Right ventricle myocardium inferior (tissue), 1 donor: ENCODE results near the gene WNT1. TPM values are rescaled to one million over a fixed set of nuclear protein-coding genes. Genes with fewer than 3 reads are reported as not detected.
A peak's percentile ranks its signal among the peaks of the same experiment; 100 is the strongest.

ENCODE experiments used
- ATAC-seq: fragments of 200-7000 bp; cut with Tn5 transposase; one replicate; pipeline ENCODE4 v1.9.1; 2020; ENCODE audit warnings: mild to moderate bottlenecking, moderate library complexity
- DNase-seq: peaks from one replicate; pipeline ENCODE4 v3.0.0; 2021; ENCODE audit errors: missing footprints
- intact Hi-C: fragments of 100-400 bp; cut with DNase I; formaldehyde crosslinking; loops from one replicate; pipeline ENCODE4 v1.11.0; 2022
- total RNA-seq: library from RNA; stranded (reverse); fragmentation: NEBNext Ultra II Directional; extraction: Animal tissue kit (Norgen Biotek cat#: 25700); gene quantifications from one replicate; pipeline ENCODE4 v1.2.1, GENCODE V29; 2021
- donor health status: DM: no; HTN: yes; CAD: no; lungs with severe emphysema.

Gene WNT1
- total RNA-seq, 1 donor from 2014 or later = not detected

DNA sequence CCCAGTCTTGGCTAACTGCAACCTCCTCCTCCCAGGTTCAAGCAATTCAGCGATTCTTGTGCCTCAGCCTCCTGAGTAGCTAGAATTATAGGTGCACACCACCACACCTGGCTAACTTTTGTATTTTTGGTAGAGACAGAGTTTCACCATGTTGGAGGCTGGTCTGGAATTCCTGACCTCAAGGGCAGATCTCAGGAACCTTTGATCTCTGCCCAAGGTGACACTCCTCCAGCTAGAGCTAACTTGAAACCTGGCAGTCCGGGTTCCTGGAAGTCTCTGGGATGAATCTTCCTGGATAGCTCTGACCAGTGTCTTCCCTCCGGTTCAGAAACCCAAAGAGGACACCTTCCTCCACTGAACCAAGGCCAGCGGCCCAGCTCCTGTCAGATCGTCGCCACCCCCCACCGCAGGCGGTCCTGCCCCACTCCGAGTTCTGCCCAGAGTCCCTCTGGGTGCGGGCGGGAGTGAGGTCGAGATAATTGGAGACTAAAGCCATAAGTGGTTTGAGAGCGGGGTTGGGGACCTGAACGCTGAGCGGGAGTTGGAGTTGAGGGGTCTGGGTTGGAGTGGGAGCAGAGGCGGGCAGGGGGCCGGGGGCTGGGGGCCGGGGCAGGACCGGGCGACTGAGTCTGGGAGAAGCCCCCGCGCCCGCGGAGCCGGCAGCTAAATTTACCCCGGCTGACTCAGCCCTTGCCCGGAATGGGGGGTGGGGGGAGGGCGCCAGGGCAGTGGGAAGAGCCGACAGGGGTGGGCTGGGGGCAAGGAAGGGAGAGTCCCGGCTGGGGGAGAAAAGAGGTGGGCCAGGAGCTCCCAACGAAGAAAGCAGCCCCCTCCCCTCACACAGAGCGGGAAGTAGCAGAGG is 16.3 kb downstream of the WNT1 start:
- DNase-seq (no peak), ATAC-seq (no peak)
- intact Hi-C loops = loop anchor here (5.0 to 10.0 kb wide), 2 partner anchors 60 to 142 kb away; partner anchors contain the start of gene DDX23

DNA sequence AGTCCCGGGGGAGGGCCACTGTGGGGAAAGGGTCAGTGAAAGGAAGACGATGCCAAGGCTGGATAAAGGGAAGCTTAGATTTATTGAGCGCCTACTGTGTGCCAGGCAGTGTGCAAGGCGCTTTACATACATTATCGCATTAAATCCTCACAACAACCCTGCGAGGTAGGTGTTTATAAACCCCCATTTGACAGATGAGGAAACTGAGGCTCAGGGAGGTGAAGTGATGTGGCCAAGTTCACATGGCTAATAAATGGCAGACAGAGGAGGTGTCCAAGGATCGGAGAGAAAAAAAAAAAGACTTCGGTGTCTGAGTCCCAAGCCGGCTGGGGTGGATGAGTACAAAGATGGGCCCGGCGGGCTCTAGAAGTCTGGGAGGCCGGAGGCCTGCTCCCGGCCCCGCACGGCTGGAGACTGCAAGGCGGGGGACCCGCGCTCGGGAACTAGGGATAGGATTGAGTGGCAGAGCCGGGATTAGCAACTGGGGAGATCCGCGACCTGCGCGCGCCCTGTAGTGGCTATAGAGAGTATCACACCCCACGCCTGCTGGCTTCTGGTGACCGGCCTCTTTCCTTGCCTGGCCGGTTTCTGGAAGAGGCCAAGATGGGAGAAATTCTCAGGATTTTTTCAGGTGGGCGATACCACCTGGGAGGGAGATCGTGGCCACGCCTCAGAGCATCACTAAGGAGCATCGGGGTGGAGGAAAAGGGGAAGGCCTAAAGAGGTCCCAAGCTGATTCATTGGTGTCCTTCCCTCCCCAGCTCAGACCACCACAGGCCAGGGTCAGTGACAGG is 17.2 kb downstream of the WNT1 start:
- peak; percentile 83 for ATAC-seq
- DNase-seq = peak; percentile 90
- intact Hi-C loops = loop anchor here (5.0 to 10.0 kb wide), 2 partner anchors 60 to 143 kb away; partner anchors contain the start of gene DDX23

DNA sequence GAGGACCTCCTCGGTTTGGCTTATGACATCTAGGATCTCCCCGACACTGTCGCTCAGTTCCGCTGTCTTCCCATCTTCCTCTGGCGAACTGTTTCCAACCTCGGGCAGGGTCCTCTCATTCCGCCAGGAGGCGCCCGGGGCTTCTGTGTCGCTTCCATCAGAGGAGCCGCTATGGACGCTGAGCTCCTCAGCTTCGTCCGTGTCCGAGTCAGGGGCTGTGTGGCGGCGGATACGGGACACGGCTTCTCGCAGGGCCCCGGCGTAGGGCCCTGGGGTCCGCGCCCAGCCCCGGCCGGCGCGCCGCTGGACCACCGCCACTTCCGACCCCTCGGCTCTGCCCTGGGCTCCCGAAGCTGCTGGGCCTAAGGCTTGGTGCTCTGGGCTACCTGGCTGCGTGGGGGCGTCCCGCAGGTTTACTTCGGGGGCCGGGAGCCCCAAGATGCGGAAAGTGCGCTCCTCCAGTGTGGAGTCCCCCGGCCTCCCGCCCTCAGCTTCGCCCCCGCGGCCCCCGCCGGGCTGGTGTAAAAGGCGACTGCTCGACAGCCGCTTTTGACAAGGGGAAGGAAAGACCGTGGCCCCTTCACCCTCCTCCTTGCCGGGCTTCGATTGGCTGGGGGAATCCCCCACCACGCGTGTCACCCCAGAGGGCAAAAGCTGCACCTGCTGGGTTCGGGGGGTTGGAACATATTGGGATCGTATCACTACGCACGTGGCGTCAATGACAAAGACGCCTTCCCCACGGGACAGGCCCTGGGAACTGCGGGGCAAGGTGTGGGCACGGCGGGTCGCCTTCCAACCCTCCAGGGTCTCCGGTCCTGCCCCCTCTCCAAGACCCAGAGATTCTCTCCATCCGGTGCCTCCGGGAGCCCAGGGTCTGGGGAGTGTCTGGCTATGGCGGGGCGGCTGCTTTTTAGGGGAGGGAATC is 18.9 kb downstream of the WNT1 start:
- intact Hi-C loops = loop anchor here (5.0 to 10.0 kb wide), 2 partner anchors 62 to 145 kb away; partner anchors contain the start of gene DDX23
- DNase-seq (peak; percentile 91), ATAC-seq (peak; percentile 73)

DNA sequence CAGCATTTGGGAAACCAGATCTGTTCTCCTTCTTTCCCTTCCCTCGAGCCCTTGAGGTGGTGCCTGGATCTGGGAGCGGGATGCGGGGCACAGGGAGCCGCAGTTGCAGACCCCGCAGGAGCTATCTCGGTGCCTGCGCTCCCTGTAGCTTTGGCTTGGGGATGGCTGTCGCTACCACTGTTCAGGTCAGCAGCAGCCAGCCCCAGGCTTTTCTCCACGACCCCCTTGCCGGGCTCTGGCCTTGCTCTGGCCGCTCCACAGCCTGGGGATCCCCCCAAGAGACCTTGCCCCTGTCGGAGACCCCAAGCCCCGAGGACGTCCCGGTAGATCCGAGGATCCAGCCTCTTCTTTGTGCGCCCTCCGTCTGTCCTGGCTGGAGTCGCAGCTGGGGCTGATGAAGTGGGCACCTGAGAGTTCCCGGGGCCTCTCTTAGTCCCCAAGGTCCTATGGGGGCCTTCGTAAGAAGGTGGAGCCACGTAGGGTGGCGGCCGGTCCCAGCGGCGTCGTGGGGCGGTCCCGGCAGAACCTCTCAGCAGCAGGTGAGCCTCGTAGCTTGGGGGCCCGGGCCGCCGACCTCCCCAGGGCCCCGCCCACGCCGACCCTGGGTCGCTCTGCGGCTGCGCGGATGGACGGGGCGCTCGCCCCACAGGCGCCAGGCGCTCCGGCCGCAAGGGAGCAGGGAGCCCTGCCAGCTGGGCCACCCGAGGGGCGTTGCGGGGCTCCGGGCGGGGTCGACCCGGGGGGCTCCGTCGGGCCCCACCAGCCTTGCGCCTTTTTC is 19.8 kb downstream of the WNT1 start:
- DNase-seq (no peak), ATAC-seq (no peak)
- intact Hi-C loops = loop anchor here (5.0 to 10.0 kb wide), 2 partner anchors 63 to 146 kb away; partner anchors contain the start of gene DDX23

DNA sequence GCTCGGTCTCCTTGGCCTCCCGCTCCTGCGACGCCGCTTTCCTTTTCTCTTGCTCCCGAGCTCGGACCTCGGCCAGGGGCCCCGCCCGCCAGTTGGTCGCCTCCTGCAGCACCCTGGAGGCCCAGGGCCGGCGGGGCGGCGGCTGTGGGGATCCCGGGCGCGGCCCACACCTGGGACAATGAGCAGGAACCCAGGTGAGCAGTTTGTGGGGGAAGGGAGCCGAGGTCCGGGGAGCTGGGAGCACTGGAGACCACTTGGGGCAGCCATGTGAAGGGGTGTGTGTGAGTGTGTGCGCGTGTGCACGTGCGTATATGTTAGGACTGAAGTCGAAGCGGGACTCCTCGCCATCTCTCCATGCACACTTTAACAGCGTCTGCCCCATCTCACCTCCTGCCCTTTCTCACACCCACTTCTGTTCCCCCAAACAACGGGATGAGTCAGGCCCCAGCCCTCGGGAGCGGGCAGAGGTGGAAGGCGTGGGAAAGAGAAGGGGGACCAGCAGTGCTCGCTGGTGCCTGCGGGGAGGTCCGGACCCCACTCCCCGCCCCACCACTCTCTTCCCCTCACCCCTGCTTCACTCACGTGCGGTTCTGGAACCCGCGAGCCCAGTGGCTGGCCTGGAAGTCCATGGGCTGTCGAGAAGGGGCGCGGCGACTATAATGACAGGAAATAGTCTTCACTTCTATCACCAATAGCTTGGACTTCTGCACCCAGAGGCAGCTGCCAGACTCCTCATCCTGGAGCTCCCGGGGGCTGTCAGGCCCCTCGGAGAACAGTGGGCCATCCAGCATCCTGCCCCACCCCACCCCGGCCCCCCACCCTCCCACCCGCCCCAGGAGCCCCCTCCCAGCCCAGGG is 20.6 kb downstream of the WNT1 start:
- ATAC-seq (no peak), DNase-seq (no peak)
- intact Hi-C loops = loop anchor here (5.0 to 10.0 kb wide), 2 partner anchors 64 to 146 kb away; partner anchors contain the start of gene DDX23

DNA sequence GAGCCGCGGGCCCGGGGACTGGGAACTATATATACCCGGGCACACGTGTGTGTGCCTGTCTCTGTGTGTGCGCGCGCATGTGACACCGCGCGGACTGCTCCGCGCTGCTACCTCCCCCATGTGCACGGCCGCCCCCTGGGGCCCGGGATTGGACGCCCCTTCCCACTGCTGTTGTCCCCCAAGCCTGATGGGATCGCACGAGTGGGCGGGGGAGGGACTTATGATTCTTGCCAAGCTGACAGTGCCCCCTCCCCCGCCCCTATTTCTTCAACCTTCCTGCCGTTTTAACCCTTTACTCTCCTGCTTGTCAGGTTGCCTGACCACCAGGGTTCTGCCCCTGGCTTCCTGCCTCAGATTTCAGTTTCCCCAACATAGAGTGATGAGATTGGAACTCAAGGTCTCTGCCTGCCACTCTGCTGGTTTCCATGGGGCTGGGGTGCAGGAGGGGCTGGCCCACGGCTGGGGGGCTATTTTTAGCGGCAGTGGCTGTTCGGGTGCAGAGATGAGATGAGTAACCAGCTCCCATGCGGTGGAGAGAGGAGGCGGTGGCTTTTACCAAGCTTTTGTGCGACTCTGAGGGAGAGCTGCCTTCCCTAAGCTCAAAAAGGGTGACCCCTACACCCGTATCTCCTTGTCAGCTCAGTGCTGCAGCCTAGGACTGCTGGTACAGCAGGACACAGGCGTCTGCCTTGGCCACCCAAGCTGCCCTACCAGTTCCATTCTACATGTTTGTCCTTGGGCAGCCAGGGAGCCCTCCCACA is 21.4 kb downstream of the WNT1 start, which contains the start of gene DDN:
Gene DDN, minus strand, starts transcription at position 5 of the 761 bp plus-strand sequence. CDS start 88 bp downstream, outside the sequence.
- intact Hi-C loops = loop anchor here (5.0 to 10.0 kb wide), 2 partner anchors 65 to 147 kb away; partner anchors contain the start of gene DDX23
- ATAC-seq (peak; percentile 18), DNase-seq (no peak)

DNA sequence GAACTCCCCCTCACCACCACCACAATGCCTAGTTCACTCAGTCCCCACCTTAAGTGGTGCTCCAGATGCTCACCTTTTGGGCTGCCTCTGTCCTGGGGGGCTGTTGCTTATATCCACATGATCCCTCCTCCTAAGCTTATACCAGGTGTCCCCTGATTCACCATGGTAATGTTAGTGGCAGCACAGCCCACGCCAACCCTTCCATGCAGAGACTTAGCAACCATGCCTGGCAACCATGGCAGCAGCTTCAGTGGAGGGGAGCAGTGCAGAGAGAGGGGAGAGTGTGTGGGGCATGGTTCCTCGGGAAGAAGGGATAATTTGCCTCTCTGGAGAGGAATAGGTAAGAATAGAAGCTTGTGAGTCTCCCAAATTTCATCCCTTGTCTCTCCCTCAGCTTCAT is 22.2 kb downstream of the WNT1 start:
- intact Hi-C loops = no loop called here
- DNase-seq = no peak
- ATAC-seq = no peak

DNA sequence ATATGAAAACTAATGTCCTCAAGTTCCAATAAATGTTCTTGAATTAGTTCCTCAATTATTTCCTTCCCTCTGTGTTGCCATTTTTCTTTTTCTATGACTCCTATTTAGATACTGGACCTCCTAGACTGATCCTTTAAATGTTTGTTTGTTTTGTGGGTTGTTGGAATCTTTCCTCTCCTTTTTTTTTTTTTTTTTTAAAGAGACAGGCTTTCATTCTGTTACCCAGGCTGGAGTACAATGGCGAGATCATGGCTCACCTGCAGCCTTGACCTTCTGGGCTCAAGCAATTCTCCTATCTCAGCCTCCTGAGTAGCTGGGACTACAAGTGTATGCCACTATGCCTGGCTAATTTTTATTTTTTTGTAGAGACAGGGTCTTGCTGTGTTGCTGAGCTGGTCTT is 30.8 kb downstream of the WNT1 start:
- DNase-seq (no peak), ATAC-seq (no peak)
- intact Hi-C loops = no loop called here

DNA sequence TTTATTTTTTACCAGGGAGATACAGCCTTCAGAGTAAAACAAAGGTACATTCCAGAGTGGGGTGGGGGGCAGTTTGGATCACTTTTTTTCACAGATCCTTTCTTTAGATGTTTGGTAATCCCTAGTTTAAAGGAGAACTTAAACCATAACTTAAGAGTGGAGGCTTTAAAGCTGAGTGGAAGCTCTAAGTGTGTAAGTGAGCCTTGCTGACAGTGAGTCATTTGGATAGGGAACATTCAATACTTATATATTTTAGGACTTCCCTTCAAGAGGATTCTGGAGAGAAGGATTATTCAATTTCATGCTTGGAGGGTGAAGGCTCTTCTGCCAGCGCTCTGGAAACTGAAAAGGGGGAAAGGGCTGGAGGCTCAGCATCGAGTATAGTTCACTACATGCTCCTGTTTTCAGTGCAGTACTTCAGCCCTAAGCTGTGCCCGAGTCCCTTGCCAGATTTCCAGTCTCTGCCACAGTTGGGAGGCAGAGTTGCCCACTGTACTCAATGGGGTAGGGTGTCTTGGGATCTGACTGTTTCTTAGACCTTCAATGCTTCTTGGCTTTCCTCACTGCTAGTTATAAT is 32.1 kb downstream of the WNT1 start:
- DNase-seq (no peak), ATAC-seq (no peak)
- intact Hi-C loops = no loop called here

DNA sequence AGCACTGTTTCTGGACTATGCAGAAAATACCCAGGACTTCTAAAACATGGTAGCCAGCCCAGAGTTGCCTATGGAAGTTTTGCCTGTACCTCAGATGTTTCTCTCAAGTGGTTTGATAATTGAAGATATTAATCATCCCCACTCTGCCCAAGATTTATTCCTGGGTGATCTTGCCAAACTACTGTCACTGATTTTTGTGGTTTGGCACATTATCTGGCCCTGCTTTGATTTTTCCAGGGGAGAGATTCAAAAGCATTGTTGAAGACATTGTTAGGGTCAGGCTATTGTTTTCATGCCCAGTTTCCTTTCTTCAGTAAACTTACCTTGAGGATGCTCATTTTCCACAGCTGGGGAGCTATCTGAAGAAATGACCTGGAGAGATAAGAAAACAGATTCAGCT is 34.6 kb downstream of the WNT1 start:
- DNase-seq = no peak
- ATAC-seq = no peak
- intact Hi-C loops = no loop called here

DNA sequence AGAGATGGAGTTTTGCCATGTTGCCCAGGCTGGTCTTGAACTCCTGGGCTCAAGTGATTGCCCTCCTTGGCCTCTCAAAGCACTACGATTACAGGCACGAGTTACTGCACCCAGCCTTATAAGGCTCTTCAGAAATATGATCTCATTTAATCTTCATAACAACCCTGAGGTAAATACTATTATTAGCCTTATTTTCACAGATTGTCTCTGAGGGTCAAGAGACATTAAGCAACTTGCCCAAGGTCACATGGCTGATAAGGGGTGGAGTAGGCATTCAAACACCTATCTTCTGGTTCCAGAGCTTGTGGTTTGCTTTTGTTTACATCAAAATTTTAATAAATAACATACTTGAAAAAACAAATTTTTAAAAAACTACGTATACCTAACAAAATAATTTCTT is 35.3 kb downstream of the WNT1 start:
- no peak for ATAC-seq
- intact Hi-C loops = no loop called here
- DNase-seq = no peak

DNA sequence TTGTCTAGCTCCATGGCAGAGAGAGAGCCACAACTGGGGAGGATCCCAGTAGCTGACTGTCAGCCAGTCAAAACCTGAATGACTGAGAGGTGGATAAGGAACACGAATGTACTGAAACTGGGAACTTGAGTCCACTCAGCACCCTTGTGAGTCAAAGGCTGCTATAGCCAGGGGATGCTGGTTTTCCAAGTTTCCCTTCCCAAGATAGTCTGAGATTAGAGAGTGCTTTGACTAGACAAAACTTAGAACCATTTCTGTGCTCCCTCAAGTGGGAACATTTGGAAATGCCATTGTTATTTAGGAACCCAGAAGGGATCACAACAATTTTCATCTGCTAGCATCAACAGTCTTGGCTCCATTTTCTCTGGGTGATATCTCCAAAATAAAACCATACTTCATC is 36.4 kb downstream of the WNT1 start:
- no peak for DNase-seq
- intact Hi-C loops = no loop called here
- no peak for ATAC-seq

DNA sequence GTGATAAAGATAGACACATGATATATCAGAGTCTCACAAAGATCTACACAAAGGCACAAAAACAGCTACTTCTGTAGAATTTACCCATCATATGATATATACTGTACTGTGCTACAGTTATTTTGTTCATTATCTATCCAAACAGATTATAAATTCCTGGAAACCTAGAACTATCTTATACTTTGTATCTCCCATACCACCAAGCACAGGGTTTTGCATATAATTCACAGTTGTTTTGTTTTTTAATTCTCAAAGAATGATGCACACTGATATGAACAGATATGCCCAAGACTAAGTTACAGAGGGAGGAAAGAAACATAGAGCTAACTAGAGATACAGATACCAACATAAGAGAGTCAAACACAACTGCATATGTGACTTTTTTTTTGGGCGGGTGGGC is 37.1 kb downstream of the WNT1 start:
- intact Hi-C loops = no loop called here
- DNase-seq = no peak
- ATAC-seq = no peak

DNA sequence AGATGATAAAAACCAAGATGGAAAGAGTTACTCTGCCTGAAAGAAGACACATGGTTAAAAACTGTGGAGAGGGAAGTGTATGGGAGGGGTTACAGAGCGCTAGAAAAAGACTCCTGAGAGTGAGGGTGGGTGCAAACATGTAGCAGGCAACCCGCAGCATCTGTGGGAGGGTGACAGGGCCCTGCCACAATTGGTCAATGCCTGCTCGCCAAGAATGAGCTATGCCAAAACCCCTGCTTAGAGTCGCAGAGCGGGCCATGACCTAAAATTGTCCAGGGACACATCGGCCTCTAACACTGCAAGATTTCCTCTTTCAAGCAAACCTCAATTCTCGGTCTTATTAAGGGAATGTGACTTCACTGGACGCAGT is 39.8 kb downstream of the WNT1 start:
- ATAC-seq (peak; percentile 40), DNase-seq (no peak)
- intact Hi-C loops = loop anchor here (2.0 kb wide), 1 partner anchor 43 kb away; the partner anchor contains the start of gene KMT2D

DNA sequence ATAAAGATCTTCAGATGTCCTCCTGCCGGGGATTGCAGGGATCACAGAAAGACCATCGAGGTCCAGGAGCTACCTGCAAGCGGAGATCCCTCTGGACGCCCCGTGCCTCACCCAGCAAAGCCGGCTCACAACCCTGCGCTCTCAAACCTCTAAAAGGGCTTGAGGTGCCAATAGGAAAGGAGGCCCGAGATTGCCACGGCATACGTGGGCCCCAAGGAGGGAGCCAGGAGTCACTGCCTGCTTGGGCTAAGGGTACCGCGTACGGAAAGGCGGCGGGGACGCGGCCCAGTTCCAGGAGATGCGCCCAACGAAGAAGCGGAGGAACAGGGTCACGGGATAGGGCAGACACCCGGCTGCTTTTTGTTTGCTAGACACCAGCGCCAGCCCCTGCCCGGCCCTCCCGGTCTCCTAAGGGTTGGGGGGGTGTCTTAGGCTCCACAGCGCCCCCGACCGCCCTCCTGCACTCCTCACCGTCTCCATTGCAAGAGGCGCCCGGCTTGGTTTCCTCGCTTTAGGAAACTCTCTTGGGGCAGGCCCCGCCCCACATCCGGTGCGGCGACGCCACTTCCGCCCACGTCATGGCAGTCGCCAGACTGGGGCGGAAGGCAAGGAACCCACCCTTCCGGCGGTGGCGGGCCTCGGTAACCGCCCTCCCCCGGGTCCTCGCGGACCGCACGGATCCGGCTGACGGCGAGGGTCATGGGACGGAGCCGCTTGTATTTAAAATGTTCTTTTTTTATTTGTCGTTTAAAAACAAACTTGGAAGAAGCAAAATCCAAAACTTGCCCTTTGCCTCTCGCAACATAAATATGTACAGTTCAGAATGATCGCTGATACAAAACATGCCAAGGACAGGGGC is 40.4 kb downstream of the WNT1 start, which contains the start of gene PRKAG1:
Gene PRKAG1, minus strand, starts transcription at position 516 of the 859 bp plus-strand sequence. Its CDS starts 36 bp downstream, at position 480.
- peak; percentile 96 for ATAC-seq
- intact Hi-C loops = loop anchor here (2.0 kb wide), 1 partner anchor 42 kb away; the partner anchor contains the start of gene KMT2D
- peak; percentile 98 for DNase-seq
